Suppressor macrophage treated with lipopolysaccharide for 1 hour (primary cell): ENCODE data around the gene FRMD1.

Experiments used
- DNase-seq, 3 donors: peaks; one replicate each; pipeline ENCODE4 v3.0.0-alpha.2; 2020 to 2022

Gene FRMD1

GRCh38 chr6:168078943-168079405 lies at the start of gene FRMD1:
Gene FRMD1 (minus strand): TSS chr6:168079212. CDS start chr6:168079094, 118 bp downstream.
- DNase-seq, result no peak

DNA sequence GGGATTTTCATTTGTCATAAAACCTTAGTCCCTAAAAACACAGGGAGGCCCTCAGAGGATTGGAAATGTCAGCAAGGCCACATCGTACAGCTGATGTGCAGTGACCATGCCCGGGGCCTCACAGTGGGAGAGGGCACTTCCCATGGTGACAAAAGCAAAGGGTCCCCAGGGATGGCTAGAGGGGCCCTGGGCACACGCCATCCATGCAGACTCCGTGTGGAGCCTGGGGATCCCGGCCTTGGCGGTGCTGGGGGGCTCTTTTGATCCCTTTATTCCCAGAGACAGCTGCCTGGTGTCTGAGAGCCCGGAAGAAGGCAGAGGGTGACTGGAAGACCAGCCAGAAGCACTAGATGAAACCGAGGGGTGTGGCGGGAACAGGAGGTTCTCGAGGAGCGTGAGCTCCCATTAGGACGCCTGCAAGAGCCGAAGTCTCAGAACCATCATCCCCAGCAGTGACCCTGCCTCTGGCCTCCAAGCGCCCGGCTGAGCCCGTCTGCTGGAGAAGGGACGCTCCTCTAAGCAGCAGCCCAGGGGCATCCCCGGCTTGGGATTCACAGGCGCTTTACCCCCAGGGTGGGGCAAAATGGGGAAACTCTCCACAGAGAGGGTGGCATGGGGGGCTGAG lies 49.1 kb upstream of the FRMD1 start:
- DNase-seq, result no peak

GRCh38 chr6:168127384-168127868 lies 48.4 kb upstream of the FRMD1 start:
- DNase-seq, result no peak

DNA sequence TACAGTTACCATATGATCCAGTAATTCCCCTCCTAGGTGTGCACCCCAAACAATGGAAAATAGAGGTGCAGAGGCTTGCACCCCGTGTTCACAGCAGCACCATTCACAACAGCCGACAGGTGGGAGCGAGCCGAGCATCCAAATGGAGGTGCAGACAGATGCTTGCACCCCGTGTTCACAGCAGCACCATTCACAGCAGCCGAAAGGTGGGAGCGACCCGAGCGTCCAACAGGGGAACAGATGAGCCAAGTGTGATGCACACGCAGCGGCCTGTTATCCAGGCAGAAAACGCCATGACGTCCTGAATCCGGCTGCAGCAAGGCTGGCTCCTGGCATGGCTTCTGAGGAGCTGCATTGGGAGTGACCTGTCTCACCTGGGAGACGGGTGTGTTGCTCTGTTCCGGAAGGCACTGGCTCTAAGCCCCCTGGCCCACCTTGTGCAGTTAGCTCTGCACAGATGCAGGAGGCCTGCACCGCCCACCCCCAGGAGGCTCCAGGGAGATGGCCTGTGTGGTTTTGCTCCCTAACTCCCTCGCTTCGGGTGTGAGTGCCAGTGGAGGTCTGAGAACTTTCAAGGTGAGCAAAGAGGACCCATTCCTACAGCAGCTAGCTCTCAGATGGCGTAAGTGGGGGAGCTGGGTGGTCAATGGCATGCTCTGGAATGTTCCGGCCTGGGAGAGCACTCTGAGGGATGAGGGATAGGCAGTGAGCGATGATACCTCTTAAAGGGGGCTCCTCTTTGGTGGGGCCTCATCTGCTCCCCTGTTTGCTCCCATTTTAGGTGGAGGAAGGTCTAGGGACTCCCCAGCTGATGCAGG lies 47.8 kb upstream of the FRMD1 start:
- DNase-seq, result no peak

- no peak for DNase-seq
Measured at GRCh38 chr6:168125429-168126001, 46.5 kb upstream of the FRMD1 start.

DNA sequence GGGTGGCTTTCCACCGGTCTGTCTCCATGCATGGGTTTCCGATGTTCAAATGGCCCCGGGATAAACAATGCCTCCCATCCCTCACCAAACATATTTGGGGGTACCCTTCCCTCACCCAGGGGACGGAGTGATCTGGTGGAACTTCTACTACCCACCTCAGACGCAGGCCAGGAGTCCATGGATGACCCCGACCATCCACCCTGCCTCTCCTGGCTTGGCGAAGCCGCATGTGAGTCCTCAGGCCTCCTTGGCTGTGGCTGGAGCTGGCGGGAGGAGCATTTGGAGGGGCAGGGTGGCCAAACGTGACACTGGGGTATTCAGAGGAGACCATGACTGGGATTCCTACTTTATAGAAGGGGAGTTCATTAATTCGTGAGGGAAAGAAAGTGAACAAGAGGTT lies 45.9 kb upstream of the FRMD1 start:
- DNase-seq, result no peak

- no peak for DNase-seq
Measured at GRCh38 chr6:168124158-168124557, 45.1 kb upstream of the FRMD1 start.

GRCh38 chr6:168123165-168123911 lies 44.3 kb upstream of the FRMD1 start:
- DNase-seq, result no peak

- DNase-seq, result no peak
Measured at GRCh38 chr6:168122521-168122920, 43.5 kb upstream of the FRMD1 start.

GRCh38 chr6:168122011-168122410 lies 43.0 kb upstream of the FRMD1 start:
- no peak for DNase-seq

GRCh38 chr6:168121303-168121665 lies 42.3 kb upstream of the FRMD1 start:
- no peak for DNase-seq

DNA sequence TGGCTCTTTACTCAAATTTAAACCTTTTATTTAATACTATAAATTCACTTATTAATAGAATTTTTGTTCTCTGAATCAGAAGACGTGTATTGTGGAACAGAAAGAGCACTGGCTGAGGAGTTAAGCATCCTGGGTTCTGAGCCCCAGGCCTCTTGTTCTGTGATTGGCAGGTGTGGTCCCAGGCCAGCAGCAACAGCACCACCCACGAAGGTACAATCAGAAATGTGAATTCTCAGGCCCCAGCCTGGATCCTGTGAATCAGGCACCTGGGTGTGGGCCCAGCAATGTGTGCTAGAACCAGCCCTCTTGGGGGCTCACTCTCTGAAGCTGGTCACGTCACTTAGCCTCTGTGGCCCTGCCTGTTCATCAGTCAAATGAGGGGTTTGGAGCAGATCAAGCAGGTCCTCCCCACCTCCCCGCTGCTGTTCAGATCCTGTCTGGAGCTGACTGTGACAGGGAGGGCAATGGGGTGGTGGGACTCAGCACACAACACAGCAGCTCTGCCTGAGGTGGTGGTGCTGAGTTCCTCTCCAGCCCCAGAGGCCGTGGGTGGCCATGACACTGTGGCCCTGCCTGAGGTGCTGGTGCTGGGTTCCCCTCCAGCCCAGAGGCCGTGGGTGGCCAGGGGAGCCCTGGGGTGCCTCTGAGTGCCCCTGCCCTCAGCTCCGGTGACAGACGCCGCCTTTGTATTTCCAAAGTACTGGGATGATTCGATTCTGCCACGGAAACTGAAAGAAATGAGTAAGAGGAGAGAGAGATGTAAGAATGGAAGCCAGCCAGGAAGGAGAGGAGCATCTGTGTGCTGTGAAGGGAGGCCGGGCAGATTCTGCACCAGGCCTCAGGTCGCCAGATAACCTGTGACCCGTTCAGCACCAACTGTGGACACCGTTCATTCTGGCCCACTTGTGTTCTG lies 41.6 kb upstream of the FRMD1 start:
- no peak for DNase-seq

DNA sequence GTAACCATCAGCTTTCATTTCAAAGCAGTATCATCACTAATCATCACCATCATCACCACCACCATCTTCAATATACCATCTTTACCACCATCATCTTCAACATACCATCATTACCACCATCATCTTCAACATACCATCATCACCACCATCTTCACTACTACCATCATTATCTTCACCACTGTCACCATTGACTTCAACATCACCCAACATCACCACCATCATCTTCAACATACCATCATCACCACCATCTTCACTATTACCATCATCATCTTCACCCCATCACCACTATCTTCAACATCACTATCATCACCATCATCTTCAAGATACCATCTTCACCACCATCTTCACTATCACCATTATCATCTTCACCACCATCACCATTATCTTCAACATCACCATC lies 40.5 kb upstream of the FRMD1 start:
- no peak for DNase-seq

DNA sequence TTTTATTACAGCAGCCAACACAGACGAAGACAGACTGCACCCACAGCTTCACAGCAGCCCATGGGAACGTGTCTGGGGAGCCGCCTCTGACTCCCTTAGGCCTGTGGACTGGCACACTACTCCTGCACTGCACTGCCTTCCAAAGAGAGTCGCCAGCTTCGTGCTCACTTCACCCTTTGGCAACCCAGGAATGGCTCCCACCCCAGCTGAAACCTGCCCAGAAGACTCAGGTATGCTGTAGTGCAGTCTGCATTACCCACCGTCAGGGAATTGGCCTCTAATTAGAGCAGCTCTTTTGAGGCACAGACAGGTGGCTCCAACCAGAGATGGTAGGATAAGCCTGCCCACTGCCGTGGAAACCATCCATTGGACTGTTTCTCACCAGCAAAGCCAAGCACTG lies 39.9 kb upstream of the FRMD1 start:
- DNase-seq, result no peak

DNA sequence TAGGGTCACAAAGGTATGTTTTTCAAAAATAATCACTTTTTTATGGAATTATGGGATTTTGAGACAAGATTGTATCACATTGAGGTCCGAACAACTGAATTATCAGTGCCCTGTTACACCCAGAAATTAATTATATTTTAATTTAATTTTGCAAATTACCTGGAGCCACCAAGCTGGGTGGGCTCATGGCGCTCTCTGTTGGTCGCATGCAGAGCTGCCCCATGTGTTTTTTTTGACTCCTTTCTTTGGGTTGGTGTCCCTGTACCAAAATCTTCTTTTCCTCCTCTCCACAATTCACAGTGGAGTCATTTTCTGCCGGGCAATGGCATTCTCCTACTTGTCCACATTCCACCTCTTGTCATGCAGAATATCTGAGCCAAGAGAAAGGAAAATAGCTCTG lies 38.9 kb upstream of the FRMD1 start:
- no peak for DNase-seq

- no peak for DNase-seq
Measured at GRCh38 chr6:168116975-168117899, 38.2 kb upstream of the FRMD1 start.

DNA sequence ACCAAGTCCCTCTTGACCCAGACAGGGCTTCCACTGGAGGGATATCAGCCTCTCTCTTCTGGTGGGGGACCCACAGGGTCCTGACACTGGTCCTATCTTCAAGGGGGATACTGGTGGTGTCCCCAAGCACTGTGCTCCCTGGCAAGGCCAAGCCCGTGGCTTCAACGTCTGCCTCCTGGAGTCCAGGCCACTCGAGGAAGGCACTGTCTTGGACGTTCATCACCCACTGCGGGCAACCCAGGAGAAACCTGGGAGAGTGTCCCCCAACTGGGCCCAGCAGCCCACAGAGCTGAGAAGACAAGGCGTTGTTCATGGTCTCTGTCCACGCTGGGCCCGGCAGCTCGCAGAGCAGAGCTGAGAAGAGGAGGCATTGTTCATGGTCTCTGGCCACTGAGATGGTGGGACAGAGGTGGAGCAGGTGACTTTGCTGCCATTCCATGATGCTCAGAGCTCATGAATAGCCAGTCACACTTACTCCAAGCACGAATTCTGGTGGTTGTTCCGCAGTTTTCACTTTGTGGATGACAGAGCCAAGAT lies 37.5 kb upstream of the FRMD1 start:
- DNase-seq, result no peak

DNA sequence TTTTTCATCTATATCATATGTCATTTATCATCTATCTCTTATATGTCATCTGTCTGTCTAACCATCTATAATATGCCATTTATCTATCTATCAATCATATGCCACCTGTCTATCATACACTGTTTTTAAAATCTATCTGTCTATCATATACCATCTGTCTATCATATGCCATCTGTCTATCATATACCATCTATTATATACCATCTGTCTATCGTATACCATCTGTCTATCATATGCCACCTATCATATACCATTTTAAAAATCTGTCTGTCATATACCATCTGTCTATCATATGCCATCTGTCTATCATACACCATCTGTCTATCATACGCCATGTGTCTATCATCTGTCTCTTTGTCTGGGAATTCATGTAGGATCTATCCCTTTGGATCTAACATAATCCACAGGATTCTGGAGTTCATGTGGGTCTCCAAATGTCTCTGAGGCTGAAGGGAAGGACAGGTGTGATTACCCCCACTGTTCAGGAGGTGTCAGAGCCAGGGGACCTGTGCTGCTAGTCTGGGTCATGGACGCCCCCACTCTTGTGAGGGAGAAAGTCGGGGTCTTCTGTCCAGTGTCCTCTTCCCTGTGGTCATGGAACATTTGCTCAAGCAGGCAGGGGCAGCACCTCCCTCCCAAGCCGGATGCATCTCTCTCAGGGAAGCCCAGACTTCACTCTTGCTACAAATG lies 36.9 kb upstream of the FRMD1 start:
- DNase-seq, result no peak

DNA sequence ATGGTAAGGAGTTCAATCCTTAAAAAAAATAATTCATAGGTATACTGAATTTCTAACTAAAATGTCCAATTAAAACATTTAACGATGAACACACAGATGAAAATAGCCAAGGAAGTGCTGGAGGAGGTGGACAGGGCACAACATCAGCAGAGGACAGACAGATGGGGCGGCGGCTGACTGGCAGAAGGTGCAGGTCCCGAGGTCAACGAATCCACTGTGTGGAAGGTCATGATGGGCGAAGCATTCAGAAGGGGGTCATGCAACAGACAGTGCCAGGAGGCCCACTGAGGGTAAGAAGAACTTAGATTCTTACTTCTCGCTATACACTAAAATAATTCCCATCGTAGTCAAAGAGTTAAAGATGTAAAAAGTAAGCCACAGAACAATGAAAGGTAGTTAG lies 34.2 kb upstream of the FRMD1 start:
- DNase-seq, result no peak

DNA sequence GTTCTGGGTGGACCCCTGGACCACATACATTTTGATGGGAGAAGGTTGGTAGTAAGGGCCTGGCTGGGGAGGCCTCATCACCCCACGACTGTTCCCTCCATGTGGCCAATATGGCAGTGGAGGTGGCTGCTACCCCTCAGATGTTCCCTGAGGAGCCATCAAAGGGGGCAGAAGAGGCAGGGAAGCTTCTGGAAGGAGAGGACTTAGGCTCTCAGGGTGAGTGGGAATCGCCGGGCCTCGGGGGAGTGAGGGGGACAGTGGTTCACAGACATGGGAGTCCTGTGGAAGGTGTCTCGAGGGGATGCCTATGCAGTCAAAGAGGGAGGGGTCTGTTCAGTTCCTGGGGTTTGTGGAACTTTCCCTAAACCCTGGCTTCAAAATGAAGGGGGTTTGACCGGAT lies 32.9 kb upstream of the FRMD1 start:
- DNase-seq, result no peak
